Naive thymus-derived CD8-positive, alpha-beta T cell (primary cell): ENCODE data around the gene ATXN7. TPM values are rescaled to one million over a fixed set of nuclear protein-coding genes. Genes with fewer than 3 reads are reported as not detected.

Source experiments
- ATAC-seq, 2 donors: fragments of 150-1000 bp; cut with Tn5 transposase in 1 of 2; sonication (Bioruptor Pico), chemical (Tn5 transposase) in 1 of 2; 1 replicate in 1 of 2; 2 replicates in 1 of 2; pipeline ENCODE4 v1.10.0; 2021; ENCODE audit warnings: mild to moderate bottlenecking in 2 of 2, moderate library complexity in 2 of 2
- POLR2A ChIA-PET: fragments of 350-600 bp; sonication (Branson Sonifier 250); formaldehyde crosslinking; loops from one replicate; lab custom pipeline; 2021; ENCODE audit warnings: antibody characterized with exemption; lab: Charles Lee
- DNase-seq, 10 donors: peaks; one replicate each; pipeline versions ENCODE4 v3.0.0 to v3.0.0-alpha.2; 2020 to 2022
- H3K27ac Mint-ChIP-seq, 10 donors: one replicate each; pipeline ENCODE4 v1.8.0; 2020 to 2022; ENCODE audit warnings: mild to moderate bottlenecking in 10 of 10, mixed read lengths in 10 of 10, moderate library complexity in 4 of 10, inconsistent platforms in 1 of 10
- H3K27me3 Mint-ChIP-seq, 5 donors: one replicate each; pipeline ENCODE4 v1.8.0; 2021 to 2022; ENCODE audit warnings: mixed read lengths in 5 of 5
- H3K36me3 Mint-ChIP-seq, 3 donors: one replicate each; pipeline ENCODE4 v1.8.0; 2020 to 2022; ENCODE audit warnings: mixed read lengths in 3 of 3, mild to moderate bottlenecking in 2 of 3, inconsistent platforms in 1 of 3
- H3K4me1 Mint-ChIP-seq, 4 donors: one replicate each; pipeline ENCODE4 v1.8.0; 2021 to 2022; ENCODE audit warnings: mixed read lengths in 4 of 4
- H3K4me3 Mint-ChIP-seq, 10 donors: one replicate each; pipeline ENCODE4 v1.8.0; 2020 to 2022; ENCODE audit warnings: mild to moderate bottlenecking in 10 of 10, mixed read lengths in 10 of 10, moderate library complexity in 6 of 10, inconsistent platforms in 1 of 10
- H3K9me3 Mint-ChIP-seq, 9 donors: one replicate each; pipeline ENCODE4 v1.8.0; 2020 to 2022; ENCODE audit warnings: mixed read lengths in 9 of 9, mild to moderate bottlenecking in 3 of 9, inconsistent platforms in 1 of 9, moderate library complexity in 1 of 9
- polyA plus RNA-seq, 3 donors: library from polyadenylated mRNA; unstranded; fragments of 300-500 nt; fragmentation: Illumina TruSeq; gene quantifications; one replicate each; pipeline ENCODE4 v1.2.3, GENCODE V29; 2021
- total RNA-seq, 8 experiments: library from RNA in 2 of 8; stranded (reverse) in 2 of 8; gene quantifications; one replicate each; pipeline ENCODE4 v1.2.3 and lab custom pipeline; 2021 to 2026

Gene ATXN7
- total and polyA plus RNA-seq, 5 experiments from 2014 or later = 18.0 to 162 (median 29.8) TPM

DNA sequence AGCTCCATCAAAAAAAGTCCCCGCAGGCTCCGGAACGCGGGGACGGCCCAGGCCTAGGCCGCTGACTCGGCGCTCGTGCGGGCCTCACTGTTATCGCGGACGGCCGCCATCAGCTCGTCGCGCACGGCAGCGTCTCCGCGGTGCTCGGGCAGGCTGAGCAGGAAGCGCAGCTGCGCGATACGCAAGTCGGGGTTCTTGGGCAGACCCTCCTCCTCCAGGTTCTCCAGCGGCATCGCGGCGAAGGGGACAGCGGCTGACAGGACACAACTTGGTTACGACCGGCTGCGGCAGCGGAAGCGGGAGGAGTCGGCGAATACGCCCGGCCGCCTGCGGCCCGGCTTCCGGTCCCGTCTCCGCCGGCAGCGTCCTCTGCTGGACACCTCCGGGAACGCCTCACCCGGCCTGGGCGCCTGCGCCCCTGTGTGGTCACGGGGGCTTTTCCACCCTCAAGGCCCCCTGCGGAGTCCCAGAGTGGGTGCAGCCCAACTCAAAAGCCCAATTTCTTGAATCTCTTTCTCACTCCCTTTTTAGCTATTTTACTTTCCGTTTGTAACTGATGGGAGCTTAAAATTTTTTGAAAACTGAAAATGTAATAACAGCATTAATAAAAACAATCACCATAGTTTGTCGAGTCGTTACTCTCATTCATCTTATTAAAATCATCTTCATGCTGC lies 159.7 kb downstream of the ATXN7 start, which contains the start of gene PSMD6:
TSS of gene PSMD6 (minus strand) at position 308 of the 674 bp plus-strand sequence. CDS start at position 233, 75 bp downstream.
- Mint-ChIP-seq H3K4me3 (peak within 1 kb of the TSS; percentile 75 to 92 (median 88)), H3K4me1 (peaks cover 12 to 37% (median 33%) of the 10 kb centered on the region in 4 donors), H3K27ac (peak within 1 kb of the TSS; percentile 57 to 96 (median 92)), H3K9me3 (no peaks in the 10 kb centered on the region), H3K27me3 (peaks cover 4 to 17% (median 12%) of the 10 kb centered on the region in 5 donors), H3K36me3 (peaks cover 4 to 36% (median 5%) of the 10 kb centered on the region in 3 donors)
- ATAC-seq (peak; percentile 93), DNase-seq (peak; percentile 86 to 99 (median 93))
- POLR2A ChIA-PET = interaction anchor here (0.6 to 2.8 kb wide), 6 partner anchors 26 to 160 kb away, joined by 3 to 29 read pairs (median 6); partner anchors contain the start of genes ATXN7, SCAANT1 and THOC7

DNA sequence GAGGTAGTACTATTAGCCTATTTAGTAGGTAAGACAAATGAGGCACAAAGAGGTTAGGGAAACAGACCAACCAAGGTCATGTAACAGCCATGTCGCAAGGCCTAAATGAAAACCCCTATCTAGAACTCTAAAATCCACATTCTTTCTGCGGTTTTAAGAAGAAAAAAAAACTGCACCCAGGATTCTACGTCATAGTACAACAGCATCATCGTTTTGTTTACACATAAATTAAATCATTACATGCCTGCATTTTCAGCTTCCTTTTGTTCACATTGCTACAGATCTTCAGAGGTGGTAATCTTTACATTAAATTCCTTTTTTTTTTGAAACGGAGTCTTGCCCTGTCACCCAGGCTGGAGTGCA lies 160.2 kb downstream of the ATXN7 start:
- Mint-ChIP-seq H3K27me3 (peaks cover 8 to 22% (median 13%) of the 10 kb centered on the region in 5 donors), H3K27ac (peak overlapping the region; percentile 57 to 96 (median 92)), H3K9me3 (no peaks in the 10 kb centered on the region), H3K4me1 (peaks cover 11 to 36% (median 32%) of the 10 kb centered on the region in 4 donors), H3K36me3 (peaks cover under 1 to 31% (median 4%) of the 10 kb centered on the region in 3 donors), H3K4me3 (peak overlapping the region; percentile 75 to 92 (median 88))
- DNase-seq = no peak
- no peak for ATAC-seq
- POLR2A ChIA-PET = interaction anchor here (0.7 to 2.8 kb wide), 4 partner anchors 45 to 112 kb away, joined by 4 to 29 read pairs (median 10); partner anchors contain the start of gene SCAANT1

GRCh38 chr3:64026346-64026745 lies 162.7 kb downstream of the ATXN7 start:
- ATAC-seq = no peak
- Mint-ChIP-seq H3K27me3 (peaks cover 11 to 28% (median 15%) of the 10 kb centered on the region in 5 donors), H3K27ac (no peak overlapping the region), H3K4me3 (no peak overlapping the region), H3K36me3 (peaks cover 0 to 12% (median 4%) of the 10 kb centered on the region in 3 donors), H3K4me1 (peaks cover 15 to 33% (median 28%) of the 10 kb centered on the region in 4 donors), H3K9me3 (no peaks in the 10 kb centered on the region)
- POLR2A ChIA-PET = no interaction called here
- DNase-seq = no peak

DNA sequence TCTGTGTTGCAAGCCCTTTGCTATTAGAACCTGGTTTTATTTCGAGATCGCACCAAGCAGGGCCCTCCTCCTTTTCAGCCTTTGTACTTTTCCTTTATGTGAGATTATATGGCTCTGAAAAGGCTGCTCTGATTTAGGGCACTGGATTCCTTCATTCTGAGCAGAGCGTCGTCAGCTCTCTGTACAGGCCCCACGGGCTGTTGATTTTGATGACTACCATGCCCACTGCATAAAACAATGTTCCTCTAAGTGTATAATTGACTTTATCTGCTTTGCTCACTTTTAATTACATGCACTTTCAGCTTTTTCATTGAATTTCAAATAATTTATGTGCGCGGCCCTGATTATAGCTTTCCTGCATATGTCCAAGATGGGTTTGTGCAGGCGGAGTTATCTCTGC lies 164.0 kb downstream of the ATXN7 start:
- Mint-ChIP-seq H3K9me3 (no peaks in the 10 kb centered on the region), H3K4me1 (peaks cover 6 to 22% (median 17%) of the 10 kb centered on the region in 4 donors), H3K27ac (no peak overlapping the region), H3K36me3 (no peaks in the 10 kb centered on the region), H3K4me3 (no peak overlapping the region), H3K27me3 (peaks cover 11 to 28% (median 15%) of the 10 kb centered on the region in 5 donors)
- POLR2A ChIA-PET = no interaction called here
- DNase-seq = no peak
- no peak for ATAC-seq

GRCh38 chr3:64028754-64029153 lies 165.1 kb downstream of the ATXN7 start:
- no peak for ATAC-seq
- H3K9me3 Mint-ChIP-seq = peaks cover 0 to 2% (median 0%) of the 10 kb centered on the region in 9 donors
- DNase-seq = no peak
- no peak overlapping the region for H3K27ac Mint-ChIP-seq
- peaks cover 4 to 15% (median 10%) of the 10 kb centered on the region in 4 donors for H3K4me1 Mint-ChIP-seq
- no peak overlapping the region for H3K4me3 Mint-ChIP-seq
- no peaks in the 10 kb centered on the region for H3K36me3 Mint-ChIP-seq
- POLR2A ChIA-PET = no interaction called here
- peaks cover 11 to 28% (median 15%) of the 10 kb centered on the region in 5 donors for H3K27me3 Mint-ChIP-seq

DNA sequence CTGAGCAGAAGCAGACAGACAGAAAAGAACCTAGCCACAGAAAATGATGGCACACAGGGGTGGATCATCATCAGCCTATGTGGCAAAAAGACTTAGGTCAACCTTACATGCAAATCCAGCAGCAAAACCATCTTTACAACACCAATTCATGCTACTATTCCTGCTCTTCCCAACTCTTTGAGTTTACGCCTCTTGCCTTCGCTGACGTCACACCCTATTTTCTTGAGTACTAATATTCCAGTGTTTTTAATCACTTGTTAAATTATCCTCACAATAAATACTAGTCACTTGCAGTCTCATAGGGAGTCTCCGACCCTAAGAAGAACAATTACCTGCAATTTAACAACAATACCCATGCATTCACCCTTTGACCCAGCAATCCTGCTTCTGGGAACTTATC lies 165.6 kb downstream of the ATXN7 start:
- Mint-ChIP-seq H3K27me3 (peaks cover 11 to 28% (median 15%) of the 10 kb centered on the region in 5 donors), H3K4me3 (no peak overlapping the region), H3K36me3 (peaks cover 0 to 2% (median 0%) of the 10 kb centered on the region in 3 donors), H3K9me3 (peaks cover 0 to 8% (median 2%) of the 10 kb centered on the region in 9 donors), H3K27ac (no peak overlapping the region), H3K4me1 (peaks cover 4 to 10% (median 6%) of the 10 kb centered on the region in 4 donors)
- POLR2A ChIA-PET = no interaction called here
- ATAC-seq (no peak), DNase-seq (no peak)

DNA sequence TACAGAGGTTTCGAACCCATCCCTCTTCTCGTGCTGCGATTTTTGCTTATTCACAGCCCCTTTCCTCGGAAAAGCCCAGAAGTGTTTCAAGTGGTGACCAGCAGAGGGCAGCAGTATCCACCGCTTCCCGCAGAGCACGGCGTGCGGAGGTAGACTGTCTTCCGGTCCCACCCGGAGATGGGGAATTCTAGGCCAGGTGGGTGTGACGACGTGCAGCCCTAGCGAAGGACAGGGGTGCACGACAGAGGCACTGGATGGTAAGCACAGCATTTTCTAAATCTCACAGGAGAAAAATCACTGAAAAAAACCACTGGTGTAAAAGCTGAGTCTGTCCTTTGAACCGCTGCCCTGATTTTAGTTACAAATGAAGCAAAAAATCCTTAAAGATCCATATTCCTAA lies 167.1 kb downstream of the ATXN7 start:
- DNase-seq (peak; percentile 63 to 79 (median 72)), ATAC-seq (peak; percentile 100)
- Mint-ChIP-seq H3K36me3 (peaks cover 0 to 2% (median 0%) of the 10 kb centered on the region in 3 donors), H3K4me3 (peak overlapping the region; percentile 74 to 91 (median 82)), H3K4me1 (peaks cover 4 to 8% (median 5%) of the 10 kb centered on the region in 4 donors), H3K9me3 (peaks cover 0 to 10% (median 4%) of the 10 kb centered on the region in 9 donors), H3K27ac (peak overlapping the region in 8 of 10 donors; percentile 33 to 85 (median 75)), H3K27me3 (peaks cover 11 to 28% (median 16%) of the 10 kb centered on the region in 5 donors)
- POLR2A ChIA-PET = interaction anchor here (0.7 kb wide), 1 partner anchor 72 kb away, joined by 3 read pairs; no protein-coding TSS in a partner anchor

GRCh38 chr3:64031540-64032508 lies 168.2 kb downstream of the ATXN7 start:
- Mint-ChIP-seq H3K4me1 (peaks cover 4 to 8% (median 5%) of the 10 kb centered on the region in 4 donors), H3K27me3 (peaks cover 11 to 30% (median 16%) of the 10 kb centered on the region in 5 donors), H3K36me3 (peaks cover 0 to 2% (median 0%) of the 10 kb centered on the region in 3 donors), H3K4me3 (peak overlapping the region in 4 of 10 donors; percentile 1 to 30 (median 28)), H3K9me3 (peaks cover 0 to 10% (median 4%) of the 10 kb centered on the region in 9 donors), H3K27ac (peak overlapping the region in 1 of 10 donors; percentile 55)
- ATAC-seq = no peak
- DNase-seq = no peak
- POLR2A ChIA-PET = no interaction called here

DNA sequence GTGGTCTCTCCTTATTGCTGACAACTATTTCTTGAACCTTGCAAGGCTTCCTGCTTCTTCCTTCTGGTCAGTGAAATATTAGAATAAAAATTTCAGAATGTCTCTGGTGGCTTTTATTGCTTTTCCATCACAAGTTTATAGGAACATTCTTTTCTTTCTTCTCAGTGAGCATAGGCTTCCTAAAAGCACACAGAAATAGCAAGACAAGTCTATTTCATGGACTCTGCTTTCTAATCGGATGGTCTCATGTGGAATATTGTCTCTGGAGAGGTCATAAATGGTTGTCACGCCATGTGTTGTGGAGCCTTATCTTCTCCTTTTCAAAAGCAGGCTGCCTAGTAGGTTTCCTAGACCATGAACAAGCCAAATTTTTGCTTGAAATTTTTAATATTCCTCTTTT lies 169.4 kb downstream of the ATXN7 start:
- H3K36me3 Mint-ChIP-seq = peaks cover 0 to 2% (median 0%) of the 10 kb centered on the region in 3 donors
- H3K27me3 Mint-ChIP-seq = peaks cover 6 to 18% (median 14%) of the 10 kb centered on the region in 5 donors
- H3K9me3 Mint-ChIP-seq = peaks cover 0 to 10% (median 4%) of the 10 kb centered on the region in 9 donors
- peaks cover 4 to 8% (median 5%) of the 10 kb centered on the region in 4 donors for H3K4me1 Mint-ChIP-seq
- no peak for ATAC-seq
- DNase-seq = no peak
- no peak overlapping the region for H3K27ac Mint-ChIP-seq
- H3K4me3 Mint-ChIP-seq = no peak overlapping the region
- POLR2A ChIA-PET = no interaction called here

GRCh38 chr3:64037084-64037483 lies 173.4 kb downstream of the ATXN7 start:
- H3K4me3 Mint-ChIP-seq = no peak overlapping the region
- POLR2A ChIA-PET = no interaction called here
- peaks cover 0 to 2% (median 0%) of the 10 kb centered on the region in 3 donors for H3K36me3 Mint-ChIP-seq
- peaks cover 7 to 15% (median 11%) of the 10 kb centered on the region in 5 donors for H3K27me3 Mint-ChIP-seq
- H3K27ac Mint-ChIP-seq = no peak overlapping the region
- DNase-seq = no peak
- H3K9me3 Mint-ChIP-seq = peaks cover 0 to 10% (median 4%) of the 10 kb centered on the region in 9 donors
- H3K4me1 Mint-ChIP-seq = peaks cover 0 to 6% (median 0%) of the 10 kb centered on the region in 4 donors
- no peak for ATAC-seq

GRCh38 chr3:64038253-64038767 lies 174.6 kb downstream of the ATXN7 start:
- H3K9me3 Mint-ChIP-seq = peaks cover 0 to 10% (median 4%) of the 10 kb centered on the region in 9 donors
- peaks cover 0 to 6% (median 0%) of the 10 kb centered on the region in 4 donors for H3K4me1 Mint-ChIP-seq
- H3K4me3 Mint-ChIP-seq = no peak overlapping the region
- POLR2A ChIA-PET = no interaction called here
- H3K27me3 Mint-ChIP-seq = peaks cover 10 to 19% (median 18%) of the 10 kb centered on the region in 5 donors
- H3K36me3 Mint-ChIP-seq = peaks cover 0 to 2% (median 0%) of the 10 kb centered on the region in 3 donors
- ATAC-seq = no peak
- H3K27ac Mint-ChIP-seq = no peak overlapping the region
- no peak for DNase-seq

- H3K27me3 Mint-ChIP-seq = peaks cover 10 to 27% (median 21%) of the 10 kb centered on the region in 5 donors
- ATAC-seq (no peak), DNase-seq (no peak)
- H3K9me3 Mint-ChIP-seq = peaks cover 0 to 4% (median 0%) of the 10 kb centered on the region in 9 donors
- no peak overlapping the region for H3K27ac Mint-ChIP-seq
- H3K4me3 Mint-ChIP-seq = no peak overlapping the region
- H3K36me3 Mint-ChIP-seq = no peaks in the 10 kb centered on the region
- POLR2A ChIA-PET = no interaction called here
- peaks cover 0 to 6% (median 0%) of the 10 kb centered on the region in 4 donors for H3K4me1 Mint-ChIP-seq
These were observed 175.7 kb downstream of the ATXN7 start for GRCh38 chr3:64039332-64039731.
